HG03521 (cell line): Measurements from ENCODE around the gene MTHFR.

ENCODE experiments used
- ATAC-seq: cut with Tn5 transposase; IDR thresholded peaks from one replicate; pipeline ENCODE4 v1.9.1; 2021; ENCODE audit warnings: mild to moderate bottlenecking, moderate library complexity; ENCODE audit not compliant: unreplicated experiment

Gene MTHFR

GRCh38 chr1:11805422-11806306 lies at the start of gene MTHFR, which contains the start of gene CLCN6:
Gene MTHFR, minus strand, starts transcription at chr1:11805964. Its CDS starts 2,848 bp downstream, at chr1:11803116.
Gene CLCN6, plus strand, starts transcription at chr1:11806191. Its CDS starts 72 bp downstream, at chr1:11806263.
- ATAC-seq = peak; percentile 87

GRCh38 chr1:11855430-11855829 lies 49.7 kb upstream of the MTHFR start:
- no peak for ATAC-seq

- no peak for ATAC-seq
Measured at GRCh38 chr1:11854519-11854918, 48.8 kb upstream of the MTHFR start.

- ATAC-seq = no peak
Measured at GRCh38 chr1:11851180-11851579, 45.4 kb upstream of the MTHFR start.

- no peak for ATAC-seq
Measured at GRCh38 chr1:11850156-11850555, 44.4 kb upstream of the MTHFR start.

GRCh38 chr1:11848373-11848700 lies 42.6 kb upstream of the MTHFR start:
- no peak for ATAC-seq

- ATAC-seq = no peak
Measured at GRCh38 chr1:11847667-11848372, 42.1 kb upstream of the MTHFR start, which contains the start of gene NPPA. Gene NPPA, minus strand, starts transcription at chr1:11847783. Its CDS starts 99 bp downstream, at chr1:11847684.

- ATAC-seq = no peak
Measured at GRCh38 chr1:11845641-11846335, 40.0 kb upstream of the MTHFR start.

GRCh38 chr1:11842154-11843041 lies 36.6 kb upstream of the MTHFR start:
- no peak for ATAC-seq

- ATAC-seq = no peak
Measured at GRCh38 chr1:11841245-11842153, 35.7 kb upstream of the MTHFR start.

- ATAC-seq = no peak
Measured at GRCh38 chr1:11839727-11840705, 34.3 kb upstream of the MTHFR start.

- no peak for ATAC-seq
Measured at GRCh38 chr1:11838349-11839272, 32.8 kb upstream of the MTHFR start.

GRCh38 chr1:11837767-11838348 lies 32.1 kb upstream of the MTHFR start:
- ATAC-seq = no peak

GRCh38 chr1:11836955-11837766 lies 31.4 kb upstream of the MTHFR start:
- ATAC-seq = no peak

- no peak for ATAC-seq
Measured at GRCh38 chr1:11835441-11836225, 29.9 kb upstream of the MTHFR start.
